K562 (cell line): Measurements from ENCODE around the gene MANEA. TPM values are rescaled to one million over a fixed set of nuclear protein-coding genes. Genes with fewer than 3 reads are reported as not detected.

Experiments
- CBX2 ChIP-seq: fragments of 200-600 bp; sonication (generic); IDR thresholded peaks from one replicate; pipeline ENCODE4 v1.6.1; 2012; ENCODE audit warnings: mild to moderate bottlenecking, low read length, inconsistent platforms; ENCODE audit not compliant: insufficient read depth, poor library complexity, severe bottlenecking
- FUS ChIP-seq: fragments of 200-400 bp; formaldehyde crosslinking; optimal IDR thresholded peaks from 2 replicates; pipeline ENCODE3; 2017; ENCODE audit warnings: low read depth, low read length
- GABPB1 ChIP-seq: sonication (generic); formaldehyde crosslinking; IDR thresholded peaks from 2 replicates; pipeline ENCODE4 v1.8.0; 2022; ENCODE audit warnings: mild to moderate bottlenecking, missing genetic modification reagents
- GTF2E2 ChIP-seq: fragments of 200-800 bp; sonication (Bioruptor generic); IDR thresholded peaks from 2 replicates; pipeline ENCODE4 v1.6.1; 2016; ENCODE audit warnings: missing genetic modification characterization, missing compliant biosample characterization
- SIN3A ChIP-seq, 2 experiments: fragments of 150-350 bp in 1 of 2; IDR thresholded peaks; 2 replicates each; pipeline ENCODE4 v1.6.1; 2011 to 2016; ENCODE audit warnings: borderline replicate concordance in 2 of 2, low read depth in 2 of 2, low read length in 2 of 2, mild to moderate bottlenecking in 2 of 2, moderate library complexity in 2 of 2; ENCODE audit not compliant: control insufficient read depth in 1 of 2
- SRSF1 ChIP-seq: fragments of 200-400 bp; formaldehyde crosslinking; IDR thresholded peaks from 2 replicates; pipeline ENCODE4 v1.6.1; 2017; ENCODE audit warnings: mild to moderate bottlenecking, low read depth, low read length, moderate library complexity
- ZNF224 ChIP-seq: sonication (generic); formaldehyde crosslinking; IDR thresholded peaks from 2 replicates; pipeline ENCODE4 v1.8.0; 2022; ENCODE audit warnings: mild to moderate bottlenecking, missing genetic modification reagents
- polyA plus RNA-seq, 8 experiments: library from polyadenylated mRNA; depleted of rRNA in 4 of 8; stranded (reverse) in 5 of 8; unstranded in 3 of 8; fragments of >200 nt; fragmentation: Nextera tagmentation in 2 of 8; fragmentation: Illumina TruSeq in 1 of 8; extraction: Ambion mirVana in 2 of 8; extraction: Trizol in 1 of 8; gene quantifications; 2 replicates each; pipeline versions ENCODE4 v1.2.1 to v1.2.3, GENCODE V29; 2011 to 2014; ENCODE audit warnings: inconsistent platforms in 1 of 8, missing spikeins in 1 of 8
- total RNA-seq, 7 experiments: library from RNA; depleted of rRNA in 6 of 7; stranded (reverse); fragments of >200 nt in 6 of 7; fragmentation: Illumina TruSeq in 2 of 7; extraction: Trizol in 2 of 7; gene quantifications; 2 replicates each; pipeline versions ENCODE4 v1.2.1 to v1.2.3, GENCODE V29; 2011 to 2021; ENCODE audit warnings: low replicate concordance in 1 of 7
- TF ChIP-seq, protein P1 (sequence below): fragments of 450-650 bp; IDR thresholded peaks from 2 replicates; pipeline ENCODE4 v1.6.1; 2016; ENCODE audit warnings: mild to moderate bottlenecking, moderate library complexity
- TF ChIP-seq, protein P2 (sequence below), 3 experiments: fragments of 200-800 bp in 1 of 3; fragments of 250-450 bp in 1 of 3; fragments of 450-650 bp in 1 of 3; sonication (Bioruptor Pico) in 1 of 3; sonication (Bioruptor generic) in 1 of 3; formaldehyde crosslinking in 1 of 3; IDR thresholded peaks; 2 replicates each; pipeline versions ENCODE4 v1.6.1 to v1.8.0; 2016 to 2022; ENCODE audit warnings: mild to moderate bottlenecking in 2 of 3, missing genetic modification characterization in 2 of 3, missing compliant biosample characterization in 1 of 3, moderate library complexity in 1 of 3

The MANEA gene
- total and polyA plus RNA-seq, 9 of the 15 experiments (the other 6 are each of a cell fraction or from before 2014, with no cell fraction given) = 4.8 to 16.1 (median 11.4) TPM

DNA sequence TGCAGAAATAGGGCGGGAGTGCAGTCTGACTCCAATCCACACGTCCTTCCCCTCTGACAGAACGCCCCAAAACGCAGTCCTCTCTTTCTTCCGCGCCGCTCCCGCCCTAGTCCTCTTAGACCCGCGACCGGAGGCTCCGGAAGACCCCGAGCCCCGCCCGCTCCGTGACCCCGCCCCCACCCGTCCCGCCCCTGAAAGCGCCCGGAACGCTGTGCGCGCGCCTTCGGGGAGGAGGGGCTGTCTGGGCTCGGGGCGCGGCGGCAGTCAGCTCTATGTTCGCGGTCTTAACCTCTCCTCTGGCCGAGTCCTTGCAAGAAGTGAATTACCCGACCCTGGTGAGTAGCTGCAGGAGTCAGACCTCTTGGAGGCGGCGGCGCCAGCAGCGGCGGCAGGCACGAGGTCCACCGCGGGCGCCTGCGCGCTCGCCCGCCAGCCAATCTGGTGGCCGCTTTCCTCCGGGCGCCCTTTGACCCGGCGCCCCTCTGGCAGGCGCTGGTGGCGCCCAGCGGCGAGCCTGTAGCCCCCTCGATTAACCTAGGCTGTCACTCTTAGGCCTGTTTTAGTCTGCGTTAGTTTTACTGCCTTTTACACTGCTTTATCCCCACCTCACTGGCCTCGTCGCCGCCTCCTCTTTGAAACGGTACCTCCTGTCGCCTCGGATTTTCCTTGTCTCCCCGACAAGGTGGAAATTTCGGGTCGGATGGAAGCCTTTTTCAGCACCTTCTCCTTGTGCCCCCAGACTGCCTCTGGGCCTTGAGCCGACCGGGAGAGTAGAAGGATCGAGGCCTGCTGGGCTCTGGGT lies at the start of gene MANEA (continued):
- TF ChIP-seq CBX2 (no peak), ZNF224 (CRISPR knock-in tag) (no peak), SRSF1 (no peak), SIN3A (IDR thresholded peaks at IDR 0.05; ENCODE audit: borderline replicate concordance in 2 of 2, control insufficient read depth in 1 of 2, low read depth in 2 of 2, low read length in 2 of 2) (0 out of 4 replicates have a peak, but pooled peaks of 1 of the 2 experiments have one; percentile 19), FUS (no peak), GABPB1 (CRISPR knock-in tag) (peak; percentile 79), GTF2E2 (tag) (peak; percentile 88; the same call in 1 of the 2 replicates)
- TF ChIP-seq, protein P1, sequence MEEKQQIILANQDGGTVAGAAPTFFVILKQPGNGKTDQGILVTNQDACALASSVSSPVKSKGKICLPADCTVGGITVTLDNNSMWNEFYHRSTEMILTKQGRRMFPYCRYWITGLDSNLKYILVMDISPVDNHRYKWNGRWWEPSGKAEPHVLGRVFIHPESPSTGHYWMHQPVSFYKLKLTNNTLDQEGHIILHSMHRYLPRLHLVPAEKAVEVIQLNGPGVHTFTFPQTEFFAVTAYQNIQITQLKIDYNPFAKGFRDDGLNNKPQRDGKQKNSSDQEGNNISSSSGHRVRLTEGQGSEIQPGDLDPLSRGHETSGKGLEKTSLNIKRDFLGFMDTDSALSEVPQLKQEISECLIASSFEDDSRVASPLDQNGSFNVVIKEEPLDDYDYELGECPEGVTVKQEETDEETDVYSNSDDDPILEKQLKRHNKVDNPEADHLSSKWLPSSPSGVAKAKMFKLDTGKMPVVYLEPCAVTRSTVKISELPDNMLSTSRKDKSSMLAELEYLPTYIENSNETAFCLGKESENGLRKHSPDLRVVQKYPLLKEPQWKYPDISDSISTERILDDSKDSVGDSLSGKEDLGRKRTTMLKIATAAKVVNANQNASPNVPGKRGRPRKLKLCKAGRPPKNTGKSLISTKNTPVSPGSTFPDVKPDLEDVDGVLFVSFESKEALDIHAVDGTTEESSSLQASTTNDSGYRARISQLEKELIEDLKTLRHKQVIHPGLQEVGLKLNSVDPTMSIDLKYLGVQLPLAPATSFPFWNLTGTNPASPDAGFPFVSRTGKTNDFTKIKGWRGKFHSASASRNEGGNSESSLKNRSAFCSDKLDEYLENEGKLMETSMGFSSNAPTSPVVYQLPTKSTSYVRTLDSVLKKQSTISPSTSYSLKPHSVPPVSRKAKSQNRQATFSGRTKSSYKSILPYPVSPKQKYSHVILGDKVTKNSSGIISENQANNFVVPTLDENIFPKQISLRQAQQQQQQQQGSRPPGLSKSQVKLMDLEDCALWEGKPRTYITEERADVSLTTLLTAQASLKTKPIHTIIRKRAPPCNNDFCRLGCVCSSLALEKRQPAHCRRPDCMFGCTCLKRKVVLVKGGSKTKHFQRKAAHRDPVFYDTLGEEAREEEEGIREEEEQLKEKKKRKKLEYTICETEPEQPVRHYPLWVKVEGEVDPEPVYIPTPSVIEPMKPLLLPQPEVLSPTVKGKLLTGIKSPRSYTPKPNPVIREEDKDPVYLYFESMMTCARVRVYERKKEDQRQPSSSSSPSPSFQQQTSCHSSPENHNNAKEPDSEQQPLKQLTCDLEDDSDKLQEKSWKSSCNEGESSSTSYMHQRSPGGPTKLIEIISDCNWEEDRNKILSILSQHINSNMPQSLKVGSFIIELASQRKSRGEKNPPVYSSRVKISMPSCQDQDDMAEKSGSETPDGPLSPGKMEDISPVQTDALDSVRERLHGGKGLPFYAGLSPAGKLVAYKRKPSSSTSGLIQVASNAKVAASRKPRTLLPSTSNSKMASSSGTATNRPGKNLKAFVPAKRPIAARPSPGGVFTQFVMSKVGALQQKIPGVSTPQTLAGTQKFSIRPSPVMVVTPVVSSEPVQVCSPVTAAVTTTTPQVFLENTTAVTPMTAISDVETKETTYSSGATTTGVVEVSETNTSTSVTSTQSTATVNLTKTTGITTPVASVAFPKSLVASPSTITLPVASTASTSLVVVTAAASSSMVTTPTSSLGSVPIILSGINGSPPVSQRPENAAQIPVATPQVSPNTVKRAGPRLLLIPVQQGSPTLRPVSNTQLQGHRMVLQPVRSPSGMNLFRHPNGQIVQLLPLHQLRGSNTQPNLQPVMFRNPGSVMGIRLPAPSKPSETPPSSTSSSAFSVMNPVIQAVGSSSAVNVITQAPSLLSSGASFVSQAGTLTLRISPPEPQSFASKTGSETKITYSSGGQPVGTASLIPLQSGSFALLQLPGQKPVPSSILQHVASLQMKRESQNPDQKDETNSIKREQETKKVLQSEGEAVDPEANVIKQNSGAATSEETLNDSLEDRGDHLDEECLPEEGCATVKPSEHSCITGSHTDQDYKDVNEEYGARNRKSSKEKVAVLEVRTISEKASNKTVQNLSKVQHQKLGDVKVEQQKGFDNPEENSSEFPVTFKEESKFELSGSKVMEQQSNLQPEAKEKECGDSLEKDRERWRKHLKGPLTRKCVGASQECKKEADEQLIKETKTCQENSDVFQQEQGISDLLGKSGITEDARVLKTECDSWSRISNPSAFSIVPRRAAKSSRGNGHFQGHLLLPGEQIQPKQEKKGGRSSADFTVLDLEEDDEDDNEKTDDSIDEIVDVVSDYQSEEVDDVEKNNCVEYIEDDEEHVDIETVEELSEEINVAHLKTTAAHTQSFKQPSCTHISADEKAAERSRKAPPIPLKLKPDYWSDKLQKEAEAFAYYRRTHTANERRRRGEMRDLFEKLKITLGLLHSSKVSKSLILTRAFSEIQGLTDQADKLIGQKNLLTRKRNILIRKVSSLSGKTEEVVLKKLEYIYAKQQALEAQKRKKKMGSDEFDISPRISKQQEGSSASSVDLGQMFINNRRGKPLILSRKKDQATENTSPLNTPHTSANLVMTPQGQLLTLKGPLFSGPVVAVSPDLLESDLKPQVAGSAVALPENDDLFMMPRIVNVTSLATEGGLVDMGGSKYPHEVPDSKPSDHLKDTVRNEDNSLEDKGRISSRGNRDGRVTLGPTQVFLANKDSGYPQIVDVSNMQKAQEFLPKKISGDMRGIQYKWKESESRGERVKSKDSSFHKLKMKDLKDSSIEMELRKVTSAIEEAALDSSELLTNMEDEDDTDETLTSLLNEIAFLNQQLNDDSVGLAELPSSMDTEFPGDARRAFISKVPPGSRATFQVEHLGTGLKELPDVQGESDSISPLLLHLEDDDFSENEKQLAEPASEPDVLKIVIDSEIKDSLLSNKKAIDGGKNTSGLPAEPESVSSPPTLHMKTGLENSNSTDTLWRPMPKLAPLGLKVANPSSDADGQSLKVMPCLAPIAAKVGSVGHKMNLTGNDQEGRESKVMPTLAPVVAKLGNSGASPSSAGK = peak; percentile 84
- TF ChIP-seq, protein P2, sequence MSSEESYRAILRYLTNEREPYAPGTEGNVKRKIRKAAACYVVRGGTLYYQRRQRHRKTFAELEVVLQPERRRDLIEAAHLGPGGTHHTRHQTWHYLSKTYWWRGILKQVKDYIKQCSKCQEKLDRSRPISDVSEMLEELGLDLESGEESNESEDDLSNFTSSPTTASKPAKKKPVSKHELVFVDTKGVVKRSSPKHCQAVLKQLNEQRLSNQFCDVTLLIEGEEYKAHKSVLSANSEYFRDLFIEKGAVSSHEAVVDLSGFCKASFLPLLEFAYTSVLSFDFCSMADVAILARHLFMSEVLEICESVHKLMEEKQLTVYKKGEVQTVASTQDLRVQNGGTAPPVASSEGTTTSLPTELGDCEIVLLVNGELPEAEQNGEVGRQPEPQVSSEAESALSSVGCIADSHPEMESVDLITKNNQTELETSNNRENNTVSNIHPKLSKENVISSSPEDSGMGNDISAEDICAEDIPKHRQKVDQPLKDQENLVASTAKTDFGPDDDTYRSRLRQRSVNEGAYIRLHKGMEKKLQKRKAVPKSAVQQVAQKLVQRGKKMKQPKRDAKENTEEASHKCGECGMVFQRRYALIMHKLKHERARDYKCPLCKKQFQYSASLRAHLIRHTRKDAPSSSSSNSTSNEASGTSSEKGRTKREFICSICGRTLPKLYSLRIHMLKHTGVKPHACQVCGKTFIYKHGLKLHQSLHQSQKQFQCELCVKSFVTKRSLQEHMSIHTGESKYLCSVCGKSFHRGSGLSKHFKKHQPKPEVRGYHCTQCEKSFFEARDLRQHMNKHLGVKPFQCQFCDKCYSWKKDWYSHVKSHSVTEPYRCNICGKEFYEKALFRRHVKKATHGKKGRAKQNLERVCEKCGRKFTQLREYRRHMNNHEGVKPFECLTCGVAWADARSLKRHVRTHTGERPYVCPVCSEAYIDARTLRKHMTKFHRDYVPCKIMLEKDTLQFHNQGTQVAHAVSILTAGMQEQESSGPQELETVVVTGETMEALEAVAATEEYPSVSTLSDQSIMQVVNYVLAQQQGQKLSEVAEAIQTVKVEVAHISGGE (CRISPR knock-in tag; IDR thresholded peaks at IDR 0.05) = peak in 1 of 3 experiments; percentile 33; a peak in 1 of 6 replicates
